WI38 (cell line): ENCODE measurements around the gene STIP1.

Experiments
- H3K4me3 ChIP-seq: 2 replicates; pipeline ENCODE4 v1.5.1; 2011; ENCODE audit warnings: low read depth, mild to moderate bottlenecking, control low read depth, low read length
- CTCF ChIP-seq: IDR thresholded peaks from 2 replicates; pipeline ENCODE4 v1.5.1; 2012; ENCODE audit warnings: low read depth, mild to moderate bottlenecking, control low read depth, low read length

Gene STIP1

GRCh38 chr11:64185693-64186491 lies at the start of gene STIP1:
TSS of gene STIP1 (plus strand) at chr11:64186171. CDS start at chr11:64186262, 91 bp downstream.
- H3K4me3 ChIP-seq: peak within 1 kb of the TSS; percentile 62
- 0 out of 2 replicates have a peak, but pooled peaks have one; percentile 14 for TF ChIP-seq CTCF

GRCh38 chr11:64136765-64137441 lies 49.1 kb upstream of the STIP1 start:
- no peak for TF ChIP-seq CTCF
- H3K4me3 ChIP-seq: no peak overlapping the region

GRCh38 chr11:64138398-64138797 lies 47.6 kb upstream of the STIP1 start:
- TF ChIP-seq CTCF: no peak
- H3K4me3 ChIP-seq: no peak overlapping the region

- no peak for TF ChIP-seq CTCF
- no peak overlapping the region for H3K4me3 ChIP-seq
These were observed 46.9 kb upstream of the STIP1 start for GRCh38 chr11:64139049-64139448.

- no peak for TF ChIP-seq CTCF
- no peak overlapping the region for H3K4me3 ChIP-seq
These were observed 45.9 kb upstream of the STIP1 start for GRCh38 chr11:64140082-64140481.

- H3K4me3 ChIP-seq: no peak overlapping the region
- TF ChIP-seq CTCF: no peak
These were observed 44.7 kb upstream of the STIP1 start for GRCh38 chr11:64141081-64141783.
